KMS-11 (cell line): ENCODE data around the gene ZNRF2.
A peak's percentile ranks its signal among the peaks of the same experiment; 100 is the strongest.
"Not testable (repeated sequence)": the region's sequence is repeated elsewhere in the genome, so short reads cannot be mapped to it uniquely, and the experiment has no call there.

Source experiments
- H2AFZ ChIP-seq: fragments of 200-600 bp; sonication (generic); 2 replicates; pipeline ENCODE4 v1.6.1; 2016; ENCODE audit warnings: antibody characterized with exemption, mixed run types, low read depth
- H3K27ac ChIP-seq: fragments of 200-600 bp; sonication (generic); 2 replicates; pipeline ENCODE4 v1.6.1; 2016; ENCODE audit warnings: mild to moderate bottlenecking, mixed run types
- H3K27me3 ChIP-seq: fragments of 200-600 bp; sonication (generic); 2 replicates; pipeline ENCODE4 v1.6.1; 2017; ENCODE audit warnings: mild to moderate bottlenecking, low read depth, mixed run types, moderate library complexity; ENCODE audit not compliant: insufficient read depth
- H3K36me3 ChIP-seq: fragments of 200-600 bp; sonication (generic); 2 replicates; pipeline ENCODE4 v1.6.1; 2017; ENCODE audit warnings: mild to moderate bottlenecking, mixed run types; ENCODE audit not compliant: insufficient read depth
- H3K4me1 ChIP-seq: fragments of 200-600 bp; sonication (generic); 2 replicates; pipeline ENCODE4 v1.6.1; 2016; ENCODE audit warnings: mild to moderate bottlenecking, low read depth, mixed run types; ENCODE audit not compliant: poor library complexity, severe bottlenecking
- H3K4me2 ChIP-seq: fragments of 200-600 bp; sonication (generic); 2 replicates; pipeline ENCODE4 v1.7.0; 2016; ENCODE audit warnings: mild to moderate bottlenecking, mixed run types
- H3K4me3 ChIP-seq: fragments of 200-600 bp; sonication (generic); IDR thresholded peaks from 2 replicates; pipeline ENCODE4 v1.6.1; 2017; ENCODE audit warnings: low read depth, low read length, mixed read lengths; ENCODE audit not compliant: insufficient read depth
- H3K79me2 ChIP-seq: fragments of 200-600 bp; sonication (generic); 2 replicates; pipeline ENCODE4 v1.6.1; 2016; ENCODE audit warnings: low read depth, mixed run types; ENCODE audit not compliant: insufficient read depth
- H3K9ac ChIP-seq: fragments of 200-600 bp; sonication (generic); 2 replicates; pipeline ENCODE4 v1.6.1; 2016; ENCODE audit warnings: mild to moderate bottlenecking, mixed run types
- H4K20me1 ChIP-seq: fragments of 200-600 bp; sonication (generic); 2 replicates; pipeline ENCODE4 v1.6.1; 2016; ENCODE audit warnings: mild to moderate bottlenecking, mixed run types; ENCODE audit not compliant: insufficient read depth
- TF ChIP-seq, protein P1 (sequence below): fragments of 200-600 bp; sonication (generic); conservative IDR thresholded peaks from 2 replicates; pipeline ENCODE4 v1.6.1; 2017; ENCODE audit warnings: low read depth, mild to moderate bottlenecking, antibody characterized with exemption, low read length, moderate library complexity, mixed read lengths

ZNRF2 gene

GRCh38 chr7:30296304-30296703 is 11.9 kb downstream of the ZNRF2 start:
- H3K36me3 ChIP-seq, H4K20me1 ChIP-seq, H2AFZ ChIP-seq, H3K27ac ChIP-seq, H3K27me3 ChIP-seq, H3K4me3 ChIP-seq, H3K9ac ChIP-seq: not testable (repeated sequence)
- peaks cover 90% of the 10 kb centered on the region for H3K79me2 ChIP-seq
- peak overlapping the region; percentile 8; the same call in 1 of the 2 replicates for H3K4me2 ChIP-seq
- peaks cover 85% of the 10 kb centered on the region for H3K4me1 ChIP-seq

DNA sequence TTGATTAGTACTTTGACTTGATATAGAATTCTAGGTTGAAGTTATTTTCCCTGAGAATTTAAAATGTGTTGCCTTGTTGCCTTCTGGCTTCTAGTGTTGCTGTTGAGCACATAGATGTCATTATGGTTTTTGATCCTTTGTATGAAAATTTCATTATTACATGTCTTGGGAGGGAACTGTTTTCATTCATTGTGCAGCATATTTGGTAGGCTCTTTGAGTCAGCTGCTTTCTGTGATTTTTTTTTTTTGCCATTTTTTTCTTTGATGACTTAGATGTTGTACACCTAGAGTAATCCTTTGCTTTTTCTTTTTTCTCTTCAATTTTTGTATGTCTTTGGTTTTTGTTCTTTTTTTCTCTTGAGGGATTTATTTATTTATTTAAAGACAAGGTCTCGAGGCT is 13.1 kb downstream of the ZNRF2 start:
- peaks cover 91% of the 10 kb centered on the region for H3K79me2 ChIP-seq
- H3K4me2 ChIP-seq = not testable (repeated sequence)

DNA sequence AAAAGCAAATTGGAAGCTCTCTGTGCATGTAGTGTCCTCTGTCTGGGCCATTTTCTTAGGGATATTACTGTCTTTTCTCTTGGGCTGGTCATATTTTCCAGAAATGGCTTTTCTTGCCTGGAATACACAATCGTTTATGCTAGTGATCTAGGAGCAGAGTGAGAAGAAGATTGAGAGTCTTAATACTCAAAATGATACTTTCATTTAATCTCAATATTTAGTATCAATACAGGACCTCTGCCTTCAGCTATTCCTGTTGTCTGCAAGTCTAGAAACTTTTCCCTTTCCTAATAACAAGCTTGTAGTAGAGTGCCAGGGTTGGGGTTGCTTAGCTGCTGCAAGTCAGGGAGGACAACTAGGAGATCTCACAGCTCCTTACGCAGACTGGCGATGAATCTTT is 14.0 kb downstream of the ZNRF2 start:
- not testable (repeated sequence) for H3K27me3 ChIP-seq, H3K36me3 ChIP-seq, H3K9ac ChIP-seq, H2AFZ ChIP-seq, H3K27ac ChIP-seq, H4K20me1 ChIP-seq, H3K4me2 ChIP-seq, H3K4me3 ChIP-seq
- H3K79me2 ChIP-seq = peaks cover 88% of the 10 kb centered on the region
- H3K4me1 ChIP-seq = peaks cover 85% of the 10 kb centered on the region

More for the DNA sequence above, 13.1 kb downstream of the ZNRF2 start:
- not testable (repeated sequence) for H3K9ac ChIP-seq, H4K20me1 ChIP-seq, H3K27me3 ChIP-seq, H3K36me3 ChIP-seq, H3K27ac ChIP-seq, H2AFZ ChIP-seq, H3K4me3 ChIP-seq
- peaks cover 85% of the 10 kb centered on the region for H3K4me1 ChIP-seq

DNA sequence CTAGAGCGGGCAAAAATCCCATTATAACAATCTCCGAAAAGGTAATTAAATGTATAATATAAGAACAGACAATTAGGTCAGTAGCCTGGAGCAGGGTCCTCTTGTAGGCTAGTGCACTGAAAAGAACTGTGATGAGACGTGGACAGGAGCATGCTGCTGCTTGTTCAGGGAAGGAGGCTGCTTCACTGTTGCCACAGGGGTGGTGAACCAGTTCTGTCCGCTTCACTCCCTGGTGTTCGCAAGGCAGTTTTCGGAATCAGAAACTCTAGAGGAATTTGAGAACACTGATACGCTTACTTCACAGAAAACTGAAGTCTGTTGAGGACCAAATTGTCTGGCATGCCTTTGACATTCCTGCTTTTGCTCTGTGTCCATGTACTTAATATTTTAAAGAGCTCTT is 17.4 kb downstream of the ZNRF2 start:
- Histone ChIP-seq H3K9ac (no peak overlapping the region), H2AFZ (no peak overlapping the region), H3K27ac (peak overlapping the region; percentile 71; the same call in 1 of the 2 replicates), H3K79me2 (peaks cover 85% of the 10 kb centered on the region), H3K4me1 (peaks cover 88% of the 10 kb centered on the region), H3K4me2 (peak overlapping the region; percentile 75), H4K20me1 (no peaks in the 10 kb centered on the region), H3K4me3 (no peak overlapping the region), H3K27me3 (no peaks in the 10 kb centered on the region), H3K36me3 (no peaks in the 10 kb centered on the region)
- TF ChIP-seq, protein P1, sequence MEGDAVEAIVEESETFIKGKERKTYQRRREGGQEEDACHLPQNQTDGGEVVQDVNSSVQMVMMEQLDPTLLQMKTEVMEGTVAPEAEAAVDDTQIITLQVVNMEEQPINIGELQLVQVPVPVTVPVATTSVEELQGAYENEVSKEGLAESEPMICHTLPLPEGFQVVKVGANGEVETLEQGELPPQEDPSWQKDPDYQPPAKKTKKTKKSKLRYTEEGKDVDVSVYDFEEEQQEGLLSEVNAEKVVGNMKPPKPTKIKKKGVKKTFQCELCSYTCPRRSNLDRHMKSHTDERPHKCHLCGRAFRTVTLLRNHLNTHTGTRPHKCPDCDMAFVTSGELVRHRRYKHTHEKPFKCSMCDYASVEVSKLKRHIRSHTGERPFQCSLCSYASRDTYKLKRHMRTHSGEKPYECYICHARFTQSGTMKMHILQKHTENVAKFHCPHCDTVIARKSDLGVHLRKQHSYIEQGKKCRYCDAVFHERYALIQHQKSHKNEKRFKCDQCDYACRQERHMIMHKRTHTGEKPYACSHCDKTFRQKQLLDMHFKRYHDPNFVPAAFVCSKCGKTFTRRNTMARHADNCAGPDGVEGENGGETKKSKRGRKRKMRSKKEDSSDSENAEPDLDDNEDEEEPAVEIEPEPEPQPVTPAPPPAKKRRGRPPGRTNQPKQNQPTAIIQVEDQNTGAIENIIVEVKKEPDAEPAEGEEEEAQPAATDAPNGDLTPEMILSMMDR = no peak

DNA sequence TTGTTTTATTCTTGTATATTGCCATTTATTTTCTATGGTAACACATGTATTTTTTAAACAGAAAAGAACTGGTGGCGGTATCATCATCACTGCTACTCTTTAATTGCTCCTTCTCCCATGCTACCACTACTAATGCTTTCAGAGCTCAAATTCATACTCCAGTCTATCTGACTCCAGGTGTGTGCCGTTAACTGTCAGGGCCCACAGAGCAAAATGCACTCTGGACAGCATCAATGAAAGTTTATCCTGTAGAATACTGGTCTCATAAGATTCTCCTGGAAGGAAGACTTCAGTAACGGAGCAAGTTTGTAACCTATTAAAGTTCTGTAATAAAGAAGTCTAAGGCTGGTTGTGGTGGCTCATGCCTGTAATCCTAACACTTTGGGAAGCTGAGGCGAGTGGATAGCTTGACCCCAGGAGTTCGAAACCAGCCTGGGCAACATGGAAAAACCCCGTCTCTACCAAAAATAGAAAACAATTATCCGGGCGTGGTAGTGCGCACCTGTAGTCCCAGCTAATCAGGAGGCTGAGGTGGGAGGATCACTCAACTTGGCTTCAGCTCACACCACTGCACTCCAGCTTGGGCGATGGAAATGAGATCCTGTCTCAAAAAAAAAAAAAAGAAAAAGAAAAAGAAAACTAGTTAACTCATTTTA is 18.4 kb downstream of the ZNRF2 start:
- TF ChIP-seq, protein P1 = no peak
- H3K4me2 ChIP-seq = peak overlapping the region; percentile 75
- no peaks in the 10 kb centered on the region for H3K36me3 ChIP-seq
- H3K4me1 ChIP-seq = peaks cover 92% of the 10 kb centered on the region
- peaks cover 87% of the 10 kb centered on the region for H3K79me2 ChIP-seq
- no peaks in the 10 kb centered on the region for H3K27me3 ChIP-seq
- H2AFZ ChIP-seq = no peak overlapping the region
- no peaks in the 10 kb centered on the region for H4K20me1 ChIP-seq
- peak overlapping the region; percentile 71 for H3K27ac ChIP-seq
- no peak overlapping the region for H3K4me3 ChIP-seq
- peak overlapping the region; percentile 6; the same call in 1 of the 2 replicates for H3K9ac ChIP-seq
